Measurements from ENCODE around the gene PPP2R5D.
"Not testable (repeated sequence)": the region's sequence is repeated elsewhere in the genome, so short reads cannot be mapped to it uniquely, and the experiment has no call there.

PPP2R5D gene

DNA sequence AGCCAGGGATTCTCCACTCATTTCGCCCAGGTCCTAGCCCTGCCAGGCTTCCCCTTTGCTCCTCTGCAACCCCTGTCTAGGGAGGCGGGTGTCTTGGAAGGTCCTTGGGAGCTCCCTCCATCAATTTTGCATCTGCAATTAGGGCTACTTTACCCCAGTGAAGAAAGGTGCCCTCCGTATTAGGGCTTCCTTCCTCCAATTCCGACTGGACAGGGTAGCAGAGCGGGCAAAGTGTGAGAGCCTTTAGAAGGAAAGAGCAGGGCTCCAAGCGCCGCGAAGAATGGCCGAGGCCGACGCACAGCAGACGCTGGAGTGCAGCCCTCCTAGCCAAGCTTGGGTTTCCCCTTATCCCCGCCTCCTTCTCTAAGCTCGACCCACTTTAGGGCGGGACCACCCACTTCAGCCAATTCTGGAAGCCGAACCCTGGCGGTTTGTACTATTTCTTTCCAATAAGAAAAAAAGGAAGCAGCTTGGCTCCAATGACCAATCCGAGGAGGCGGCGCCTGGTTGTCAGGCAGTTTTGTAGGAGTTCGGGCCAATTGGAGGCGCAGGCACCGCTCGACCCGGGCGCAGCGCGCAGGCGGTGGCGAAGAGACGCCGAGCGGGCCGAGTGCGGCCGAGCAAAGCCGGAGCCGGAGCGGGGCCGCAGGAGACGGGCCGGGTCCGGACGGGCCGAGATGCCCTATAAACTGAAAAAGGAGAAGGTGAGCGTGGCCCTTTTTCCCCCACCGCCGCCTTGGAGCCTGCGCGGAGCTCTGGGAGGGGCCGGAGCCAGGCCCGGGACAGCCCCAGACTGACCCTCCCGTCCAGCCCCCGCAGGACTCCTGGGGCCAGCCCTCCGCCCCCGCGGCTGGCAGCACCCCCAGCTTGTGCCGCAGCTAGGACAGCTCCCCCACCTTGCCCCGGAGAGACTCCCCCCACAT is at the start of gene PPP2R5D:
PPP2R5D (plus strand) TSS at position 570 of the 923 bp plus-strand sequence; CDS start at position 678, 108 bp downstream.
- peaks cover 5 to 7% of the 10 kb centered on the region in 2 donors for H3K36me3 ChIP-seq (ENCODE audit: control insufficient read depth in 2 of 2, insufficient read depth in 2 of 2, low read length in 2 of 2)
- H3K4me1 ChIP-seq (ENCODE audit: control insufficient read depth, insufficient read depth, low read length): peaks cover 45% of the 10 kb centered on the region
- H3K27me3 ChIP-seq (ENCODE audit: control insufficient read depth in 1 of 2, insufficient read depth in 2 of 2, low read length in 2 of 2): no peaks in the 10 kb centered on the region
- peak within 1 kb of the TSS; percentile 91 for H3K27ac ChIP-seq (ENCODE audit: low read length)
- peak within 1 kb of the TSS; percentile 83 for H3K4me3 ChIP-seq (ENCODE audit: low read length in 2 of 2)
- peak within 1 kb of the TSS; percentile 86 to 89 for H3K9ac ChIP-seq (ENCODE audit: low read length in 2 of 2)
- H3K9me3 ChIP-seq (ENCODE audit: control insufficient read depth in 2 of 2, low read length in 2 of 2): no peaks in the 10 kb centered on the region

DNA sequence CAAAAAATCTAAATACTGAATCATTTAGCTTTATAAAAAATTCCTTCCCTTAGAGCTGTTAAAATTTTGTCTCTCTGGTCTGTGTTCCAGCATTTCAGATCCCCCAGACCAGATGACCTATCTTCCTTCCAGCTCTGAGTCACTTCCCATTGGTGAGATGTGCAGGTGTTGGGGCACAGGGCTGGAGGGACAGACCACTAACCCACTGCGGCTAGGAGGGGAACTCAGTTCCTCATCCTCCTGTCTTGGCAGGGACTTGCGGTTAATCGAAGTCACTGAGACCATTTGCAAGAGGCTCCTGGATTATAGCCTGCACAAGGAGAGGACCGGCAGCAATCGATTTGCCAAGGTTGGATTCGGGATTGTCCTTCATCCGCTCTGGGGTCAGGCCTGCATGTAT is 49.0 kb upstream of the PPP2R5D start:
- peaks cover 16% of the 10 kb centered on the region for H3K4me1 ChIP-seq (ENCODE audit: control insufficient read depth, insufficient read depth, low read length)
- H3K27ac ChIP-seq (ENCODE audit: low read length): no peak overlapping the region

DNA sequence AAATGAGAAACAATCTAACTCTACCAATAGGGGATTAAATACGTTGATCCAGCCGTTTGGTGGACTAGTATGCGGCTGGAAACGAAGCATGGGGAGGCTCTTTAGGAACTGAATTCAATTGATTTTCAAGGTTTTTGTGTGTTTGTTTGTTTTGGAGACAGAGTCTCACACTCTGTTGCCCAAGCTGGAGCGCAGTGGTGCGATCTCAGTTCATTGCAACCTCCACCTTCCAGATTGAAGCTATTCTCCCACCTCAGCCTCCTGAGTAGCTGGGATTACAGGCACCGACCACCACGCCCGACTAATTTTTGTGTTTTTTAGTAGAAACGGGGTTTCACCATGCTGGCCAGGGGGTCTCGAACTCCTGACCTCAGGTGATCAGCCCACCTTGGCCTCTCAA is 48.0 kb upstream of the PPP2R5D start:
- Histone ChIP-seq H3K4me3 (ENCODE audit: low read length in 2 of 2) (no peak overlapping the region), H3K4me1 (ENCODE audit: control insufficient read depth, insufficient read depth, low read length) (peaks cover 8% of the 10 kb centered on the region), H3K36me3 (ENCODE audit: control insufficient read depth in 2 of 2, insufficient read depth in 2 of 2, low read length in 2 of 2) (peaks cover 44 to 50% of the 10 kb centered on the region in 2 donors), H3K9me3 (ENCODE audit: control insufficient read depth in 2 of 2, low read length in 2 of 2) (no peaks in the 10 kb centered on the region), H3K27me3 (ENCODE audit: control insufficient read depth in 1 of 2, insufficient read depth in 2 of 2, low read length in 2 of 2) (no peaks in the 10 kb centered on the region), H3K27ac (ENCODE audit: low read length) (no peak overlapping the region), H3K9ac (ENCODE audit: low read length in 2 of 2) (no peak overlapping the region)

More for the DNA sequence above, 49.0 kb upstream of the PPP2R5D start:
- Histone ChIP-seq H3K27me3 (ENCODE audit: control insufficient read depth in 1 of 2, insufficient read depth in 2 of 2, low read length in 2 of 2) (no peaks in the 10 kb centered on the region), H3K4me3 (ENCODE audit: low read length in 2 of 2) (no peak overlapping the region), H3K9ac (ENCODE audit: low read length in 2 of 2) (peak overlapping the region in 1 of 2 donors; percentile 13), H3K36me3 (ENCODE audit: control insufficient read depth in 2 of 2, insufficient read depth in 2 of 2, low read length in 2 of 2) (peaks cover 39 to 44% of the 10 kb centered on the region in 2 donors), H3K9me3 (ENCODE audit: control insufficient read depth in 2 of 2, low read length in 2 of 2) (no peaks in the 10 kb centered on the region)

GRCh38 chr6:42937548-42938427 is 46.6 kb upstream of the PPP2R5D start:
- Histone ChIP-seq H3K4me1 (ENCODE audit: control insufficient read depth, insufficient read depth, low read length) (no peaks in the 10 kb centered on the region), H3K27me3 (ENCODE audit: control insufficient read depth in 1 of 2, insufficient read depth in 2 of 2, low read length in 2 of 2) (no peaks in the 10 kb centered on the region), H3K9me3 (ENCODE audit: control insufficient read depth in 2 of 2, low read length in 2 of 2) (no peaks in the 10 kb centered on the region), H3K4me3 (ENCODE audit: low read length in 2 of 2) (no peak overlapping the region), H3K27ac (ENCODE audit: low read length) (no peak overlapping the region), H3K36me3 (ENCODE audit: control insufficient read depth in 2 of 2, insufficient read depth in 2 of 2, low read length in 2 of 2) (peaks cover 43 to 50% of the 10 kb centered on the region in 2 donors), H3K9ac (ENCODE audit: low read length in 2 of 2) (no peak overlapping the region)

DNA sequence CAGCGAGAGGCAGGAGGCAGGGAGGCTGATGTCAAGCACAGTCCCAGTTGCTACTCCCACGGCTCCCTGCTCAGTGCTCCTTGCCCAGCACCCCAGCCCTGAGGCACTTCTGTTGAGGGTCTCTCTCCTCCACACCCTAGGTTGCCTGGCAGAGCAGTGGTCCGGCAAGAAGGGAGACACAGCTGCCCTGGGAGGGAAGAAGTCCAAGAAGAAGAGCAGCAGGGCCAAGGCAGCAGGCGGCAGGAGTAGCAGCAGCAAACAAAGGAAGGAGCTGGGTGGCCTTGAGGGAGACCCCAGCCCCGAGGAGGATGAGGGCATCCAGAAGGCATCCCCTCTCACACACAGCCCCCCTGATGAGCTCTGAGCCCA is 46.0 kb upstream of the PPP2R5D start:
- no peaks in the 10 kb centered on the region for H3K4me1 ChIP-seq (ENCODE audit: control insufficient read depth, insufficient read depth, low read length)
- no peak overlapping the region for H3K27ac ChIP-seq (ENCODE audit: low read length)
- peaks cover 42 to 50% of the 10 kb centered on the region in 2 donors for H3K36me3 ChIP-seq (ENCODE audit: control insufficient read depth in 2 of 2, insufficient read depth in 2 of 2, low read length in 2 of 2)
- no peak overlapping the region for H3K9ac ChIP-seq (ENCODE audit: low read length in 2 of 2)
- H3K9me3 ChIP-seq (ENCODE audit: control insufficient read depth in 2 of 2, low read length in 2 of 2): no peaks in the 10 kb centered on the region
- H3K27me3 ChIP-seq (ENCODE audit: control insufficient read depth in 1 of 2, insufficient read depth in 2 of 2, low read length in 2 of 2): no peaks in the 10 kb centered on the region
- H3K4me3 ChIP-seq (ENCODE audit: low read length in 2 of 2): no peak overlapping the region

- Histone ChIP-seq H3K4me3 (ENCODE audit: low read length in 2 of 2) (no peak overlapping the region), H3K27ac (ENCODE audit: low read length) (no peak overlapping the region), H3K36me3 (ENCODE audit: control insufficient read depth in 2 of 2, insufficient read depth in 2 of 2, low read length in 2 of 2) (peaks cover 46 to 49% of the 10 kb centered on the region in 2 donors), H3K4me1 (ENCODE audit: control insufficient read depth, insufficient read depth, low read length) (no peaks in the 10 kb centered on the region), H3K9ac (ENCODE audit: low read length in 2 of 2) (no peak overlapping the region), H3K9me3 (ENCODE audit: control insufficient read depth in 2 of 2, low read length in 2 of 2) (no peaks in the 10 kb centered on the region), H3K27me3 (ENCODE audit: control insufficient read depth in 1 of 2, insufficient read depth in 2 of 2, low read length in 2 of 2) (no peaks in the 10 kb centered on the region)
Observed at GRCh38 chr6:42938987-42939809, 45.2 kb upstream of the PPP2R5D start.

- Histone ChIP-seq H3K27me3 (ENCODE audit: control insufficient read depth in 1 of 2, insufficient read depth in 2 of 2, low read length in 2 of 2) (no peaks in the 10 kb centered on the region), H3K27ac (ENCODE audit: low read length) (no peak overlapping the region), H3K4me1 (ENCODE audit: control insufficient read depth, insufficient read depth, low read length) (no peaks in the 10 kb centered on the region), H3K9ac (ENCODE audit: low read length in 2 of 2) (no peak overlapping the region), H3K36me3 (ENCODE audit: control insufficient read depth in 2 of 2, insufficient read depth in 2 of 2, low read length in 2 of 2) (peaks cover 43 to 46% of the 10 kb centered on the region in 2 donors), H3K9me3 (ENCODE audit: control insufficient read depth in 2 of 2, low read length in 2 of 2) (no peaks in the 10 kb centered on the region), H3K4me3 (ENCODE audit: low read length in 2 of 2) (no peak overlapping the region)
Observed at GRCh38 chr6:42939810-42940167, 44.6 kb upstream of the PPP2R5D start.

GRCh38 chr6:42940493-42941045 is 43.8 kb upstream of the PPP2R5D start:
- Histone ChIP-seq H3K27me3 (ENCODE audit: control insufficient read depth in 1 of 2, insufficient read depth in 2 of 2, low read length in 2 of 2) (no peaks in the 10 kb centered on the region), H3K36me3 (ENCODE audit: control insufficient read depth in 2 of 2, insufficient read depth in 2 of 2, low read length in 2 of 2) (peaks cover 40 to 42% of the 10 kb centered on the region in 2 donors), H3K9me3 (ENCODE audit: control insufficient read depth in 2 of 2, low read length in 2 of 2) (no peaks in the 10 kb centered on the region), H3K9ac (ENCODE audit: low read length in 2 of 2) (no peak overlapping the region), H3K4me1 (ENCODE audit: control insufficient read depth, insufficient read depth, low read length) (no peaks in the 10 kb centered on the region), H3K27ac (ENCODE audit: low read length) (no peak overlapping the region), H3K4me3 (ENCODE audit: low read length in 2 of 2) (no peak overlapping the region)

- H3K9me3 ChIP-seq (ENCODE audit: control insufficient read depth in 2 of 2, low read length in 2 of 2); H3K27me3 ChIP-seq (ENCODE audit: control insufficient read depth in 1 of 2, insufficient read depth in 2 of 2, low read length in 2 of 2); H3K4me1 ChIP-seq (ENCODE audit: control insufficient read depth, insufficient read depth, low read length); H3K9ac ChIP-seq (ENCODE audit: low read length in 2 of 2); H3K4me3 ChIP-seq (ENCODE audit: low read length in 2 of 2); H3K27ac ChIP-seq (ENCODE audit: low read length): not testable (repeated sequence)
- peaks cover 34 to 35% of the 10 kb centered on the region in 2 donors for H3K36me3 ChIP-seq (ENCODE audit: control insufficient read depth in 2 of 2, insufficient read depth in 2 of 2, low read length in 2 of 2)
Observed at GRCh38 chr6:42941356-42941755, 43.0 kb upstream of the PPP2R5D start.

- Histone ChIP-seq H3K4me3 (ENCODE audit: low read length in 2 of 2) (no peak overlapping the region), H3K4me1 (ENCODE audit: control insufficient read depth, insufficient read depth, low read length) (no peaks in the 10 kb centered on the region), H3K9ac (ENCODE audit: low read length in 2 of 2) (no peak overlapping the region), H3K27ac (ENCODE audit: low read length) (no peak overlapping the region), H3K36me3 (ENCODE audit: control insufficient read depth in 2 of 2, insufficient read depth in 2 of 2, low read length in 2 of 2) (peaks cover 25 to 31% of the 10 kb centered on the region in 2 donors), H3K9me3 (ENCODE audit: control insufficient read depth in 2 of 2, low read length in 2 of 2) (no peaks in the 10 kb centered on the region), H3K27me3 (ENCODE audit: control insufficient read depth in 1 of 2, insufficient read depth in 2 of 2, low read length in 2 of 2) (no peaks in the 10 kb centered on the region)
Observed at GRCh38 chr6:42942444-42942843, 41.9 kb upstream of the PPP2R5D start.

All from stomach smooth muscle (tissue), 2 donors.